Activated T-helper 1 cell treated with anti-CD3 and anti-CD28 coated beads, Interleukin-2, amount 50 U/mL, for 16 hours (primary cell): Measurements from ENCODE around the gene PROSER2.

ENCODE experiments used
- DNase-seq, 2 donors: peaks; one replicate each; pipeline ENCODE4 v3.0.0-alpha.2; 2020; ENCODE audit warnings: low read depth in 1 of 2, low spot score in 1 of 2

The PROSER2 gene, protein sequence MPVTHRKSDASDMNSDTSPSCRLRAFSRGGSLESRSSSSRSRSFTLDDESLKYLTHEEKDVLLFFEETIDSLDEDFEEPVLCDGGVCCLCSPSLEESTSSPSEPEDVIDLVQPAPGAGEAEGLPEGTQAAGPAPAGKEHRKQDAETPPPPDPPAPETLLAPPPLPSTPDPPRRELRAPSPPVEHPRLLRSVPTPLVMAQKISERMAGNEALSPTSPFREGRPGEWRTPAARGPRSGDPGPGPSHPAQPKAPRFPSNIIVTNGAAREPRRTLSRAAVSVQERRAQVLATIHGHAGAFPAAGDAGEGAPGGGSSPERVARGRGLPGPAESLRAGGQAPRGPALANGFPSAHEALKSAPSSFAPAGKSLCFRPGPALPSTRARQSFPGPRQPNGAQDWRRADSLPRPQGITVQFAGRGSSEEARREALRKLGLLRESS

DNA sequence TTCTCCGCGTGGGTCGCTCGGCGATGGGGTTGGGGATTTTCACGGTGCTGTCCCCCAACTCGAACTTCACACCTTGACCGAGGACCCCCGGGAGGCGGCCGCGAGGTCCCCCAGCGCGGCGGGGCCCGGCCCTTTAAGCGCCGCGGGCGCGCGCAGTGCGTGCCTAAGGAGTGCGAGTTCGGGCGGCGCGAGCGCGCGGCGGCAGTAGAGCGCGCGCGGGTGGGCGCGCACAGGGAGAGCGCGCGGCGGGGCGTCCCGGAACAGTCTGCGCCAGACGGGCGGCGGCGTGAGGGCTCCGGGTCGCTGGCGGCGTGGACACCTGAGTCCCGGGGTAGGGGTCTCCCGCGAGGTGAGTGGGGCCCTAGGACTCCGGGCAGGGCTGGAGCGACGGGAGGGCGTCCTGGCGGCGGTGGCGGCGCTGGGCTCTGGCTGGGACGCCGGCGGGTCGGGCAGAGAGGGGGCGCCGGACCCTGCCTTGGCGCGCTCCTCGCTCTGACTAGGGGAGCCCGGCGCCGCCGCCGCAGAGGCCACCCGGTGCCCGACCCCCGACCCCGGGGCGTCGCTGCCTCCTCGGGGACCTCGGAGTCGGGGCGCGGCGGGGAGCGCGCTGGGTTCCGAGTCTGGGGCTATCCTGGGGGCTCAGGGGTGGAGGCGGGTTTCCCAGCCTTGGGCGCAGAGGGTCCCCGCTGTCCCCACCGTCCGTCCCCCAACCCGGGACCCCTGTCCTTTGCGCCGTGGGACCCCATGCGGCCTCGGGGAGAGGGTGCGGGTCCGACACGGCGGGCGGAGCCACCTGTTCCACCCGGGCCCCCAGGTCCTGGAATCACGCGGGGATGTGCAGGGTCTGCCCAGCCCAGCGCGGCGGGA is at the start of gene PROSER2:
Gene PROSER2, plus strand, starts transcription at position 235 of the 867 bp plus-strand sequence. CDS start 28,722 bp downstream, outside the sequence.
- no peak for DNase-seq

- no peak for DNase-seq
Observed at GRCh38 chr10:11773761-11774441, 49.3 kb upstream of the PROSER2 start.

- DNase-seq = no peak
Observed at GRCh38 chr10:11775412-11775811, 47.7 kb upstream of the PROSER2 start.

- no peak for DNase-seq
Observed at GRCh38 chr10:11776080-11776479, 47.1 kb upstream of the PROSER2 start.

DNA sequence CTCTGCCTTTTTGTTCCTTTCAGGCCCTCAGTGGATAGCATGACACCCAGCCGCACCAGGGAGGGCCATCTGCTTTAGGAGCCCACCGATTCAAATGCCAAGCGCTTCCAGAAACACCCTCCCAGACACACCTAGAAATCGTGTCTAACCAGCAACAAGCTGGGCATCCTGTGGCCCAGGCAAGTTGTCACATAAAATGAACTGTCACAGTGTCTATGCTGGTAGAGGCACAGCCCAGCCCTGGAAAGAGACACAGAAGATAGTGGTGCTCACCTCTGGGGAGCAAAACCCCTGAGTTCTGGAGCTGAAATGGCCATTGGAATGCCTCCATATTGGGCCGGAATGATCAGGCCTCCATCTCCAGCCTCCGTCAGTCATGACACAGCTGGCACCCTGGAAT is 42.0 kb upstream of the PROSER2 start:
- DNase-seq = no peak

DNA sequence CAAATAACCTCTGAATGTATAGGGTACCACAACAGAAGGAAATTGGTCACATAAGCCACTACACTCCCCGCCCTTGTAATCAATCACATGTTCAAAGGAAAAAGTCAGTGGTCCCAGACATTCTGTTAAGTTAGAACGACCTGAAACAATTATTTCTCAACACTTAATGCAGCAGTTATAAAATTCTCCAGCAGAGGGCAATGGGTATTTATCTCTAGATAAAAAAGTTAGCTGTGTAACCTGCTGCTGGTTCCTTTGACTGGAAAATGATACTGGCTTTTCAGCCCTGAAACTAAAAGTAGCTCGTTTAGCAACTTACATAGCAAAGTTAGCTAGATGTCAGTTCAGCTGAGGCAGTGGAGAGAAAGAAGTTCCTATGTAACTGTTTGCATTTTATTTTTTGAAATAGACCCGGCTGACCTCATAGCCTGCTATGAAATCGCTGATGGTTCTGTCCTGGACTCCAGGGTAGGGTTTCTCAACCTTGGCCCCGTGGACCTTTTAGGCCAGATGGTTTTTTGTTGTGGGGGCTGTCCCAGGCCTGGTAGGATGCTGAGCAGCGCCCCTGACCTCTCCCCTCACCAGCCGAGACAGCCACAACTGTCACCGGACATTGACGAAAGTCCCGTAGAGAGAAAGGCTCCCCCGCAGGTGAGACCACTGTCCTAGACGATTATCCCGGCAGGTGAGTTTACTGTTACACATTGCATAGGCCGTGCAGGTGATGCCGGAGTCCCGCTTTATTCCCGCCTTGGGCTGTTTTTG is 40.2 kb upstream of the PROSER2 start:
- no peak for DNase-seq

GRCh38 chr10:11783558-11783865 is 39.6 kb upstream of the PROSER2 start:
- no peak for DNase-seq

DNA sequence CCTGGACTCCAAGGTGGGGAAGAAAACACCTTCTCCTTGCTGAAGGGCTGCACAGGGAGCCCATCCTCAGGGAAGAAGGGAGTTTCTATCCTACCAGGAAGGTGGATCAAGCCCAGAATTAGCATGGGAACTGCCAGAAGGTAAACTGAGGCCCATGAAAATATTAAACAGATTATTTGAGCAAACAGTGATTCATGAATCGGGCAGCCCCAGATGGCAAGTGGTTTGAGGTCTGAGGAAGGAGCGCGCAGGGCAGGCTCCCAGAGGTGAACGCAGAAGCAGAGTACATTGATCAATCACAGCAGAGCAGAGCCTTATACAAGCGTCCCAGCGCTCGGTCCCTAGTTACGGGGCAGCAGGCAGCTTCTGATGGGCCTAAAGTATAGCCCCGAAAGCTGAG is 35.8 kb upstream of the PROSER2 start:
- no peak for DNase-seq

- DNase-seq = no peak
Observed at GRCh38 chr10:11787846-11788245, 35.3 kb upstream of the PROSER2 start.

- no peak for DNase-seq
Observed at GRCh38 chr10:11789306-11789705, 33.9 kb upstream of the PROSER2 start.

- DNase-seq = no peak
Observed at GRCh38 chr10:11789956-11790355, 33.2 kb upstream of the PROSER2 start.

DNA sequence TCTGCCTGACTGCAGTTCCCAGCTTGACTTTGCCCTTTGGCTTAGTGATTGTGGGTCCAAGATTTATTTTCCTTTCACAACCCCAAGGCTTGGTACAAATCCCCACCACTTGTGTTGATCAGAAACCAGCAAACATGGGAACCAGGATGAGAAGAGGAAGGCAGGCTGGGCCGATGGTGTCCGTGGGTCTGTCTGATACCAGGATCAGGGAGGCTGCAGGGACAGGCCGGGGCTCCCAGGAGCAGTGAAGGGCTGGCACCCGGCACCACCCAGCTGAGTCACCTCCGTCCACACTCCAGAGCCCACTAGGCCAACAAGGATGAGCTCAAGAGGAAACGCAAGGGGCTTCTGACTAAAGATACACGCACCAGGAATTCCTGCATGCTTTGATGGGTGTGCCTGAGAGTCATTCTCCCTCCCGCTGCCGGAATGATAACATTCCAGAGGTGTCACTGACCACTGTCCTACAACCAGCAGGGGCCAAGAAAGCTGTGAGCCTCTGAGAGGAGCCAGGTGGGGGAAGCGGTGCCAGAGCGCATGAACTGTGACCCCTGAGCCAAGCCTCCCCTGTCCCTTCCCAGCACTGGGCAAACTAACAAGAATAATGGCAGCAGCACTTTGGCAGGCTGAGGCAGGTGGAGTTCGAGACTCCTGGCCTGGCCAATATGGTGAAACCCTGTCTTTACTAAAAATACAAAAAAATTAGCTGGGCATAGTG is 29.2 kb upstream of the PROSER2 start:
- no peak for DNase-seq

DNA sequence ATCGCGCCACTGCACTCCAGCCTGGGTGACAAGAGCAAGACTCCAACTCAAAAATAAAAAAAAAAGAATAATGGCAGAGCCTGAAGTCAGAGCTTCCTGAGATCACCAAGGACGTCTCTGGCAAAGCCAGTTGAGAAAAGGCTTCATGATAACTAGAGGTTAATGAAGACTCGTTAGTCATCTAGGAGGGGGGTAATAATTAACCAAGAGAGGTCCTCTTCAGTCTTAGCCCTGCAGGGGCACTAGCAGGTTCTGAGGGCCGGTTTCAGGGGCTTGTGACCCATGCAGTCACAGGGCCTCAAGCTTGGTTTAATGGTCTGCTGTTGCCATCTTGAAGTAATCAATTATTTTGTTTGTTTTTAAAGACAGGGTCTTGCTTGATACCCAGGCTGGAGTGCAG is 28.6 kb upstream of the PROSER2 start:
- no peak for DNase-seq

DNA sequence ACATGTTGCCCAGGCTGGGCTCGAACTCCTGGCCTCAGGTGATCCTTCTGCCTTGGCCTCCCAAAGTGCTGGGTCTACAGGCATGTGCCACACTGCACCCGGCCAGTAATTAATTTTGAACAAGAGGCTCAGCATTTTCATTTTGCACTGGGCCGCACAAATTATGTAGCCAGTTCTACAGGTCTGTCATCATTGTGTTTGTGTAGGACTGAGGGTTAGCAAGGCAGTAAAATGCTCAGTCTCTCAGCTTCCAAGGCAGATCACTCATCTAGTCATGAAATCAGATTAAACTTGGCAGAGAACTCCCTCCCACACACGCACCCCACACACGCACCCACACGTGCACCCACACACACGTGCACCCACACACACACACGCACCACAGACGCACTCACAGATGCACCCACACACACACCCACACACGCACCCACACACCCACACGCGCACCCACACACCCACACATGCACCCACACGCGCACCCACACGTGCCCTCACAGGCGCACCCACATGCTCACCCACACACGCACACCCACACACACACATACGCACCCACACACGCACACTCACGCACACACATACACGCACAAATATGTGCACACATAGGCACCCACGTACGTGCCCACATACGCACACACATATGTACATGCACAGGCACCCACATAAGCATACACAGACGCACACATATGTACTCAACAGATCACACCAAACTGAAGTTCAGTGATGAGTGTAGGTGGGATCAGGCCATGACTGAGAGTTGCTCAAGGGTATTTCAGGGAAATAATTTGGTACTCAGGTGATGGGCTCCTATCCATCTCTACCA is 27.8 kb upstream of the PROSER2 start:
- no peak for DNase-seq

DNA sequence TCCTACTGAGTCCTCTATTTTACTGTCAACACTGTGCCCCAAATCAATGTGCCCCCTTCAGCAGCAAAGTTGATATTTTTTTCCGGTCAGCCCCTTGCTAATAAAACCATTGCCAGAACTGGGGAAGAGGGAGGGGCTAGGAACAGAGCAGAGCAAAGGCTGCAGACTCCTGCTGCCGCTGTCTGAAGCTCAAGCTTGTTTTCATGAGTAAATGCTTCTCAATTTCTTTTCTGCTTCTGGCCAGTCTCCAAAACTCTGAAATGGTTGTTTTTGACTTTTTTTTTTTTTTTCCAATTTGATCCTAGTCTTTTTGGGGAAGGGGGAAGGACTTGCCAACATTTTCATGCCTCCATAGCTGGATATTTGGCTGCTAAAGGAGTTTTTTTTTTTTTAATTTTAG is 26.7 kb upstream of the PROSER2 start:
- no peak for DNase-seq

DNA sequence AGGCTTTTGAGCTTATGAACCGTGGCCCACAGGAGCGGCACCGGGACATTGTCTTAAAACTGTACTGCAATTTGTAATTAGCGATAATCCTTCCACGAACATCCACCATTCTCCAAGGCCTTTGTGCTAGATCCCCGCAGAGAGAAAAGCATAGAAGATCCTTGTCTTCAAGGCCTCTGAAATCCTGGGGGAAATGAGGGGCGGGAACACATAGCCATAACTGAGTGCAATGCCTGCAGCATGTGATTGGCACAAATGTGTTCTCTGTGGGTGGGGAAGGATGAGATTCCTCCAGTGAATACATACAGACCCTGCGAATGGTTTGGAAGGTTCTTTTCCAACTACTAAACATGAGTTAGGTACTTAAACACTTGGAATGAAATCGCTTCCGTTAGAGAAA is 25.9 kb upstream of the PROSER2 start:
- no peak for DNase-seq

- DNase-seq = no peak
Observed at GRCh38 chr10:11797847-11798633, 25.1 kb upstream of the PROSER2 start.

DNA sequence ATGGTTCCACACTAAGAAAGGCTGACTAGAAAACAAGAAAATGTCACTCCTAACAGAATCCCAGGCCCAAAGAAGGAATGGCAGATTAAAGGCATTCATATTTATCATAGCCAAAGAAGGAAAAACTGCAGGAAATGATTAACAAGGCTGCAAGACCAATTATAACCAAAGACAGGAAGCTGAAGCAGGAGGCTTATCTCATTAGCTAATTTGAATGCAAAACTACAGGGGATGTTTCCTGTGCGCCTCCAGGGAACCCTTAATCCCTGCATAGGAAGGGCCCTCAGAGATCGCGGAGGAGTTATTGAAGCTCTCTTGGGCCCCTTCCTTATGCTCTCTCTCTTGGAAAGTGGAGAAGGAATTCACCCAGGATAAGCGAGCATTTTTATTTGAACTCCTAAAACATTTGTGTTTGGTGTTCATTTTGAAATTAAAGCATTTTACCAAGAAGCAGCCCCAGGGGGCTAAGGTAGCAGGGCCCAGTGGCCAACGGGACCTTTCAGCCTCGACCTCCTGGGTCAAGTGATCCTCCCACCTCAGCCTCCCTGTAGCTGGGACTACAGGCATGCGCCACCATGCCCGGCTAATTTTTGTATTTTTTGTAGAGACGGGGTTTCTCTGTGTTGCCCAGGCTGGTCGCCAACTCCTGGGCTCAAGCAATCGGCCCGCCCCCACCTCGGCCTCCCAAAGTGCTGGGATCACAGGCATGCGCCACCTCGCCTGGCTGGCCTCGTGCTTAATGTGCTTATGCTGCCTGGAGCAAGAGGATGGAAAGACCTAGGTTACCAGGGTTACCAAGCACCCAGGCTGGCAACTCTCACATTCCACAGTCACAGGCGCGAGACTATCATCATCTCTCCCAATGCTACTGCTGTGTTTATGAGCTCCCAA is 24.1 kb upstream of the PROSER2 start:
- no peak for DNase-seq
